Cardiac muscle cell (in vitro differentiated cells and primary cell): ENCODE measurements around the gene KRT24. TPM values are rescaled to one million over a fixed set of nuclear protein-coding genes. Genes with fewer than 3 reads are reported as not detected.

Source experiments
- DNase-seq, 2 donors: peaks; one replicate each; pipeline versions ENCODE4 v3.0.0 to v3.0.0-alpha.2; 2010 to 2017; ENCODE audit warnings: low read depth in 1 of 2, low spot score in 1 of 2
- H3K27ac ChIP-seq: fragments of 200-600 bp; sonication (generic); 2 replicates; pipeline ENCODE4 v1.5.1; 2016
- H3K27me3 ChIP-seq: fragments of 200-600 bp; sonication (generic); 2 replicates; pipeline ENCODE4 v1.6.0; 2016; ENCODE audit warnings: control low read depth
- H3K36me3 ChIP-seq: fragments of 200-600 bp; sonication (generic); 2 replicates; pipeline ENCODE4 v1.5.1; 2016; ENCODE audit warnings: control low read depth
- H3K4me1 ChIP-seq: fragments of 200-600 bp; sonication (generic); 2 replicates; pipeline ENCODE4 v1.8.1; 2017; ENCODE audit warnings: low read depth, mild to moderate bottlenecking, mixed run types
- H3K4me3 ChIP-seq: fragments of 200-600 bp; sonication (generic); 2 replicates; pipeline ENCODE4 v1.5.1; 2016; ENCODE audit warnings: mild to moderate bottlenecking
- H3K9me3 ChIP-seq: fragments of 200-600 bp; sonication (generic); 2 replicates; pipeline ENCODE4 v1.5.1; 2017; ENCODE audit warnings: low read depth, mild to moderate bottlenecking, control low read depth
- polyA plus RNA-seq: library from polyadenylated mRNA; unstranded; fragments of >200 nt; fragmentation: Nextera tagmentation; extraction: Ambion mirVana; gene quantifications from 2 replicates; pipeline ENCODE4 v1.2.1, GENCODE V29; 2016
- total RNA-seq: library from RNA; depleted of rRNA; stranded (reverse); fragments of >200 nt; gene quantifications from 2 replicates; pipeline ENCODE4 v1.2.3, GENCODE V29; 2016
- TF ChIP-seq, protein P1 (sequence below): IDR thresholded peaks from 2 replicates; pipeline ENCODE4 v1.5.1; 2012; ENCODE audit warnings: low read depth, mild to moderate bottlenecking, low read length

The KRT24 gene
- total and polyA plus RNA-seq, 2 experiments from 2014 or later = not detected

DNA sequence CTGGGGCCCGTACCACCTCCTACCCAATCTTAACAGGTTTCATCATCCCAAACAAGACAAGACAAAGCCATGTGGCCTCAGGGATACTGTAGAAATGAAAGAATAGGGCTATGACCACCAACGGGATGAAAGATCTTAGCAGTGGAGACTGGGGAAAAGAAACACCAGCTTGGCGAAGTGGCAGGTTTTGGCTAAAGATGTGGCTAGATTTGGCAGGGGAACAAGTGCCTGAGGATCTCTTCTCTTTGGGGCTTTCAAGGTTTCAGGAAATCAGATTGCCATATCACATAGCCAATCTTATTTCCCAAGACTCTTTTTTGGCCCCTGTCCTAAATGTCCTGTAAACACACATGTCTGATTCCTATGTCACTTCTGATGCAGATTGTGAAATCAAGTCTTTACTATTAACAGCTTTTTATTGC lies 6.9 kb downstream of the KRT24 start:
- TF ChIP-seq, protein P1, sequence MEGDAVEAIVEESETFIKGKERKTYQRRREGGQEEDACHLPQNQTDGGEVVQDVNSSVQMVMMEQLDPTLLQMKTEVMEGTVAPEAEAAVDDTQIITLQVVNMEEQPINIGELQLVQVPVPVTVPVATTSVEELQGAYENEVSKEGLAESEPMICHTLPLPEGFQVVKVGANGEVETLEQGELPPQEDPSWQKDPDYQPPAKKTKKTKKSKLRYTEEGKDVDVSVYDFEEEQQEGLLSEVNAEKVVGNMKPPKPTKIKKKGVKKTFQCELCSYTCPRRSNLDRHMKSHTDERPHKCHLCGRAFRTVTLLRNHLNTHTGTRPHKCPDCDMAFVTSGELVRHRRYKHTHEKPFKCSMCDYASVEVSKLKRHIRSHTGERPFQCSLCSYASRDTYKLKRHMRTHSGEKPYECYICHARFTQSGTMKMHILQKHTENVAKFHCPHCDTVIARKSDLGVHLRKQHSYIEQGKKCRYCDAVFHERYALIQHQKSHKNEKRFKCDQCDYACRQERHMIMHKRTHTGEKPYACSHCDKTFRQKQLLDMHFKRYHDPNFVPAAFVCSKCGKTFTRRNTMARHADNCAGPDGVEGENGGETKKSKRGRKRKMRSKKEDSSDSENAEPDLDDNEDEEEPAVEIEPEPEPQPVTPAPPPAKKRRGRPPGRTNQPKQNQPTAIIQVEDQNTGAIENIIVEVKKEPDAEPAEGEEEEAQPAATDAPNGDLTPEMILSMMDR = no peak
- H3K27me3 ChIP-seq = no peaks in the 10 kb centered on the region
- no peak overlapping the region for H3K4me3 ChIP-seq
- no peak for DNase-seq
- H3K4me1 ChIP-seq = no peaks in the 10 kb centered on the region
- H3K9me3 ChIP-seq = no peaks in the 10 kb centered on the region
- no peaks in the 10 kb centered on the region for H3K36me3 ChIP-seq
- no peak overlapping the region for H3K27ac ChIP-seq

DNA sequence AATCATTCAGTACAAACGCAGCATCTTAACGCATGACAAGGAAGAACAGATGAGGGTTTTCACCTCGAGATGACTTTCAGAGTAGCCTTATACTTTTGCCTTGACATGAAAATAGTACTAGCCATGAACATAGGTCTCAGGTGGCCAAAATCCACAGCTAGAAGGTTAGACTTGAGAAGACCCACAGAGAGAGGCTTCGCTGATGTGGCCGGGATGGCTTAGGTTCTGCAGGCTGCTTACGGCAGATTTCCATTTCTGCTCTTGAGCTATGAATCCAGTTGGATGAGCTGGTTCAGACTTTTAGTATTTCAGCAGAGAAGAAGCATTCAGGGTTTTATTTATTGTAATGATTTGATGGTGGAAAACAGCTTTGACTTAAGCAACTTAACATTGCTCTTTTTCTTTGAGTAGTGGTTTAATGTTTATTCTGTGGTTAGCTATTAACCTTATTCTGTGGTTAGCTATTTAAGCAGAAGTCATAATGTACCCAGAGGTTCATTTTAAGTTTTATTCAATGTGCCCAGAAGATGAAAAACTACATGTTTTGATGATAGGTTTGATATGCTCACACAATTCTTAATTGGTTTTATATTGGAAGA lies 7.6 kb downstream of the KRT24 start:
- TF ChIP-seq, protein P1 = no peak
- Histone ChIP-seq H3K4me3 (no peak overlapping the region), H3K27me3 (no peaks in the 10 kb centered on the region), H3K36me3 (no peaks in the 10 kb centered on the region), H3K9me3 (no peaks in the 10 kb centered on the region), H3K27ac (no peak overlapping the region), H3K4me1 (no peaks in the 10 kb centered on the region)
- DNase-seq = no peak

- DNase-seq = no peak
Observed at GRCh38 chr17:40694584-40694983, 9.0 kb downstream of the KRT24 start.

DNA sequence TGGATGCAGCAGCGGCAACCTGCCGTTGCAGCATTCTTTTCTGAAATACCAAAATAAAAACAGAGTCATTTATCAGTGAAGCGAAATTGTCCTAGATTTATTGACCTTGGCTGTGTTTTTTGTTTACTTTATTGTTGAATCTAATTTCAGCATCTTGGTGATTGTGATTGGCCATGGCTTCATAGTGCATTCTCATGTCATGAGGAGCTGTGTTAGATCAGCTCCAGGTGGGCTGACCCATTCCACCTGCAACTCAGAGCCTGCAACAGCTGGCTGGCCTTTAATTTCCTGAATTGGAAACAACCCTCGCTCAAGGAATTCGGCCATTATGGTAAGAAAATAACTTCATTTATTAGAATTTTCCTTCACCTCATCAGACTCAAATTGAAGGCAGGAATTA lies 16.4 kb downstream of the KRT24 start:
- H3K9me3 ChIP-seq = no peaks in the 10 kb centered on the region
- TF ChIP-seq, protein P1 = no peak

More at GRCh38 chr17:40694584-40694983, 9.0 kb downstream of the KRT24 start:
- Histone ChIP-seq H3K9me3 (no peaks in the 10 kb centered on the region), H3K27ac (no peak overlapping the region), H3K36me3 (no peaks in the 10 kb centered on the region), H3K27me3 (no peaks in the 10 kb centered on the region), H3K4me3 (no peak overlapping the region), H3K4me1 (no peaks in the 10 kb centered on the region)
- TF ChIP-seq, protein P1 = no peak

GRCh38 chr17:40686192-40686591 lies 17.4 kb downstream of the KRT24 start:
- Histone ChIP-seq H3K9me3 (no peaks in the 10 kb centered on the region), H3K4me1 (no peaks in the 10 kb centered on the region), H3K36me3 (no peaks in the 10 kb centered on the region), H3K27me3 (no peaks in the 10 kb centered on the region), H3K4me3 (no peak overlapping the region), H3K27ac (no peak overlapping the region)
- TF ChIP-seq, protein P1 = no peak
- no peak for DNase-seq

More for the DNA sequence above, 16.4 kb downstream of the KRT24 start:
- Histone ChIP-seq H3K27ac (no peak overlapping the region), H3K4me1 (no peaks in the 10 kb centered on the region), H3K27me3 (no peaks in the 10 kb centered on the region), H3K4me3 (no peak overlapping the region), H3K36me3 (no peaks in the 10 kb centered on the region)
- DNase-seq = no peak
